HUES64 (cell line): ENCODE measurements around the gene RDH12.

ENCODE experiments used
- H3K27ac ChIP-seq: 2 replicates; pipeline ENCODE4 v1.7.0; 2013; ENCODE audit warnings: low read depth, low read length, inconsistent platforms
- H3K27me3 ChIP-seq: 2 replicates; pipeline ENCODE4 v1.6.1; 2013; ENCODE audit warnings: mild to moderate bottlenecking, low read length; ENCODE audit not compliant: insufficient read depth
- H3K36me3 ChIP-seq: 2 replicates; pipeline ENCODE4 v1.6.1; 2013; ENCODE audit warnings: mild to moderate bottlenecking, low read length; ENCODE audit not compliant: insufficient read depth
- H3K4me1 ChIP-seq: 2 replicates; pipeline ENCODE4 v1.6.1; 2013; ENCODE audit warnings: mild to moderate bottlenecking, low read length, moderate library complexity; ENCODE audit not compliant: insufficient read depth
- H3K4me3 ChIP-seq: 2 replicates; pipeline ENCODE4 v1.5.1; 2013; ENCODE audit warnings: mild to moderate bottlenecking, low read length, moderate library complexity
- H3K9ac ChIP-seq: 2 replicates; pipeline ENCODE4 v1.6.1; 2013; ENCODE audit warnings: mild to moderate bottlenecking, low read depth, low read length
- H3K9me3 ChIP-seq: 2 replicates; pipeline ENCODE4 v1.6.1; 2013; ENCODE audit warnings: low read depth, low read length; ENCODE audit not compliant: insufficient read depth
- WGBS: fragments of 150-250, 120-280 bp; methylation state at CpG from one replicate; pipeline ENCODE4 v1.1.7; 2013; ENCODE audit warnings: missing lambda C conversion rate; 5-methylcytosine and 5-hydroxymethylcytosine counted together

Gene RDH12

GRCh38 chr14:67776653-67777322, 75.1 kb downstream of the RDH12 start:
- WGBS, result 88% methylated on average over 4 of the region's 4 CpGs
- Histone ChIP-seq H3K27me3 (no peaks in the 10 kb centered on the region), H3K27ac (no peak overlapping the region), H3K36me3 (peaks cover 99% of the 10 kb centered on the region), H3K9me3 (no peaks in the 10 kb centered on the region), H3K4me3 (no peak overlapping the region), H3K4me1 (no peaks in the 10 kb centered on the region), H3K9ac (no peak overlapping the region)

- no peak overlapping the region for H3K27ac ChIP-seq
- H3K4me1 ChIP-seq, result no peaks in the 10 kb centered on the region
- peaks cover 99% of the 10 kb centered on the region for H3K36me3 ChIP-seq
- H3K9ac ChIP-seq, result no peak overlapping the region
- WGBS, result 96% methylated on average over 1 of the region's 1 CpG
- no peaks in the 10 kb centered on the region for H3K9me3 ChIP-seq
- H3K27me3 ChIP-seq, result no peaks in the 10 kb centered on the region
- H3K4me3 ChIP-seq, result no peak overlapping the region
Observed at GRCh38 chr14:67778792-67779191, 77.1 kb downstream of the RDH12 start.

- H3K9me3 ChIP-seq, result no peaks in the 10 kb centered on the region
- 79% methylated on average over 3 of the region's 3 CpGs for WGBS
- H3K4me3 ChIP-seq, result no peak overlapping the region
- no peaks in the 10 kb centered on the region for H3K27me3 ChIP-seq
- H3K9ac ChIP-seq, result no peak overlapping the region
- no peaks in the 10 kb centered on the region for H3K4me1 ChIP-seq
- no peak overlapping the region for H3K27ac ChIP-seq
- H3K36me3 ChIP-seq, result peaks cover 98% of the 10 kb centered on the region
Observed at GRCh38 chr14:67782090-67782489, 80.4 kb downstream of the RDH12 start.
